DND-41 (cell line): ENCODE measurements around the gene FAM83F.

Source experiments
- ATAC-seq: fragments of 200-7000 bp; cut with Tn5 transposase; 3 replicates; pipeline ENCODE4 v1.9.1; 2021; ENCODE audit warnings: low read depth; ENCODE audit not compliant: insufficient read depth
- DNase-seq: peaks from one replicate; pipeline ENCODE4 v3.0.0-alpha.2; 2020
- H2AFZ ChIP-seq: 2 replicates; pipeline ENCODE4 v1.6.0; 2012; ENCODE audit warnings: low read depth, low read length
- H3K27ac ChIP-seq: 2 replicates; pipeline ENCODE4 v1.5.1; 2012; ENCODE audit warnings: low read length, inconsistent platforms
- H3K27me3 ChIP-seq: fragments of 200-600 bp; sonication (generic); 2 replicates; pipeline ENCODE4 v1.6.0; 2012; ENCODE audit warnings: low read length, mild to moderate bottlenecking, inconsistent platforms; ENCODE audit not compliant: insufficient read depth, poor library complexity
- H3K36me3 ChIP-seq: 2 replicates; pipeline ENCODE4 v1.5.1; 2012; ENCODE audit warnings: low read length, inconsistent platforms; ENCODE audit not compliant: insufficient read depth
- H3K4me1 ChIP-seq: 2 replicates; pipeline ENCODE4 v1.5.1; 2012; ENCODE audit warnings: mild to moderate bottlenecking, low read length; ENCODE audit not compliant: insufficient read depth
- H3K4me2 ChIP-seq: 2 replicates; pipeline ENCODE4 v1.6.0; 2012; ENCODE audit warnings: mild to moderate bottlenecking, moderate library complexity, low read length, inconsistent platforms; ENCODE audit not compliant: insufficient read depth
- H3K4me3 ChIP-seq, 2 experiments: fragments of 200-600 bp in 1 of 2; shearing (Covaris generic) in 1 of 2; 2 replicates each; pipeline ENCODE4 v1.5.1; 2012 to 2016; ENCODE audit warnings: inconsistent platforms in 2 of 2, low read length in 2 of 2, mild to moderate bottlenecking in 2 of 2, low read depth in 1 of 2, moderate library complexity in 1 of 2
- H3K79me2 ChIP-seq: 2 replicates; pipeline ENCODE4 v1.6.0; 2012; ENCODE audit warnings: low read length, inconsistent platforms; ENCODE audit not compliant: insufficient read depth
- H3K9ac ChIP-seq: 2 replicates; pipeline ENCODE4 v1.6.0; 2012; ENCODE audit warnings: low read depth, mild to moderate bottlenecking, inconsistent platforms, low read length, moderate library complexity
- H3K9me3 ChIP-seq: 2 replicates; pipeline ENCODE4 v1.5.1; 2012; ENCODE audit warnings: low read length, moderate library complexity, mild to moderate bottlenecking, inconsistent platforms; ENCODE audit not compliant: insufficient read depth, severe bottlenecking
- H4K20me1 ChIP-seq: 2 replicates; pipeline ENCODE4 v1.6.0; 2012; ENCODE audit warnings: low read length; ENCODE audit not compliant: insufficient read depth
- EZH2 ChIP-seq: IDR thresholded peaks from 3 replicates; pipeline ENCODE4 v1.6.1; 2012; ENCODE audit warnings: borderline replicate concordance, low read depth, mild to moderate bottlenecking, moderate library complexity, low read length, inconsistent platforms; ENCODE audit not compliant: severe bottlenecking
- TF ChIP-seq, protein P1 (sequence below): IDR thresholded peaks from 2 replicates; pipeline ENCODE4 v1.5.1; 2012; ENCODE audit warnings: borderline replicate concordance, low read length, moderate library complexity, mild to moderate bottlenecking; ENCODE audit not compliant: poor library complexity, severe bottlenecking; ENCODE audit errors: extremely low read depth

FAM83F gene

DNA sequence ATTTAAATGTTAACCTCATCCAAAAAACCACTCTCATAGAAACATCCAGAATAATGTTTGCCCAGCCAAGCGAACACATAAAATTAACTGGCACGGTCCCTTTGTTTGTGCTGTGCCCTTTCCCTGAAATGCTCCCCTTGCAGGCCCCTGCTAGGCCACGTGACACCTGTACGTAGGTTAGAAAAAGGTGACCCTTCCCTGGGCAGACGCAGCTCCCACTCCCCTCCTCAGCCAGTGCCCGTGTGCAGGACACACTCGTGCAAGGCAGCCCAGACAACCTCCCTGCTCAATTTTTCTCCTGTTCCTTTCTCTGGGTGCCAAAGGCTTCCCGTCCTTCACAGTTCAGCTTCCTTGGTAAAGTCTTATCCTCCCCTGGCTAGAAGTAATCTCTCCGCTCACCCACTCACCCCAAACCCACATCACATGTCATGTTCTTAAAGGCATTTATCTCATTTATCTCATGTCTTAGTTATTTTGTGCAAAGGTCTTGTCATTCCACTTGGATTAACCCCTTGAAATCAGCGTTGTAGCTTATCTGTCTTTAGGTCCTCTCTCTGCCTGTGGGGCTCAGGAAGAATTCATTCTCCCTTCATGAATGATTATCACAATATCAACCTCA lies 20.7 kb downstream of the FAM83F start:
- ATAC-seq, result no peak
- TF ChIP-seq, protein P1, sequence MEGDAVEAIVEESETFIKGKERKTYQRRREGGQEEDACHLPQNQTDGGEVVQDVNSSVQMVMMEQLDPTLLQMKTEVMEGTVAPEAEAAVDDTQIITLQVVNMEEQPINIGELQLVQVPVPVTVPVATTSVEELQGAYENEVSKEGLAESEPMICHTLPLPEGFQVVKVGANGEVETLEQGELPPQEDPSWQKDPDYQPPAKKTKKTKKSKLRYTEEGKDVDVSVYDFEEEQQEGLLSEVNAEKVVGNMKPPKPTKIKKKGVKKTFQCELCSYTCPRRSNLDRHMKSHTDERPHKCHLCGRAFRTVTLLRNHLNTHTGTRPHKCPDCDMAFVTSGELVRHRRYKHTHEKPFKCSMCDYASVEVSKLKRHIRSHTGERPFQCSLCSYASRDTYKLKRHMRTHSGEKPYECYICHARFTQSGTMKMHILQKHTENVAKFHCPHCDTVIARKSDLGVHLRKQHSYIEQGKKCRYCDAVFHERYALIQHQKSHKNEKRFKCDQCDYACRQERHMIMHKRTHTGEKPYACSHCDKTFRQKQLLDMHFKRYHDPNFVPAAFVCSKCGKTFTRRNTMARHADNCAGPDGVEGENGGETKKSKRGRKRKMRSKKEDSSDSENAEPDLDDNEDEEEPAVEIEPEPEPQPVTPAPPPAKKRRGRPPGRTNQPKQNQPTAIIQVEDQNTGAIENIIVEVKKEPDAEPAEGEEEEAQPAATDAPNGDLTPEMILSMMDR, result no peak
- TF ChIP-seq EZH2, result no peak
- Histone ChIP-seq H3K4me2 (no peak overlapping the region), H3K36me3 (no peaks in the 10 kb centered on the region), H2AFZ (no peak overlapping the region), H3K27me3 (no peaks in the 10 kb centered on the region), H3K9ac (no peak overlapping the region), H3K4me3 (no peak overlapping the region), H4K20me1 (no peaks in the 10 kb centered on the region), H3K27ac (no peak overlapping the region), H3K79me2 (no peaks in the 10 kb centered on the region), H3K9me3 (no peaks in the 10 kb centered on the region), H3K4me1 (no peaks in the 10 kb centered on the region)
- DNase-seq, result no peak

DNA sequence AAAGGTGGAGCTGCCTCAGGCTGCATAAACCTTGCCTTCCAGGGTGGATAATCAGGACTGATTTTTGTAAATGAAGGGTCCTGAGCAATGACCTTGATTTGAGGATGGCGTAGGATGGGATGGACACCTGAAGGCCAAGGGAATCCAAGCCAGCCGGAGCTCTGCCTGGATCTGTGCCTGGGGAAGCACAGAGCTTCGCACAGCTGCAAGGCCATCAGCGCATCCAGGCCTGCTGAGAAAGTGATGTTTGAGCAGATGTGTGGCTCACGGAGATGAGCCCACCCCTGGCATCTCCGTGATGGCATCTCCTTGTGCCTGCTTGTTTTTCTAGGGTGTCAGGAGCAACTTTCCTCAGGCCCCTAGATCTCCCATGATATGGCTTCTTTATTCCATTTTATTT lies 23.3 kb downstream of the FAM83F start:
- no peak overlapping the region for H3K9ac ChIP-seq
- no peak for DNase-seq
- H3K79me2 ChIP-seq, result no peaks in the 10 kb centered on the region
- no peak overlapping the region for H3K27ac ChIP-seq
- H4K20me1 ChIP-seq, result no peaks in the 10 kb centered on the region
- no peaks in the 10 kb centered on the region for H3K27me3 ChIP-seq
- no peak for ATAC-seq
- TF ChIP-seq, protein P1, result no peak
- no peak for TF ChIP-seq EZH2
- no peak overlapping the region; the same call in 1 of the 2 replicates for H2AFZ ChIP-seq
- no peaks in the 10 kb centered on the region for H3K4me1 ChIP-seq
- no peaks in the 10 kb centered on the region for H3K9me3 ChIP-seq
- no peak overlapping the region for H3K4me2 ChIP-seq
- H3K36me3 ChIP-seq, result no peaks in the 10 kb centered on the region
- H3K4me3 ChIP-seq, result no peak overlapping the region

DNA sequence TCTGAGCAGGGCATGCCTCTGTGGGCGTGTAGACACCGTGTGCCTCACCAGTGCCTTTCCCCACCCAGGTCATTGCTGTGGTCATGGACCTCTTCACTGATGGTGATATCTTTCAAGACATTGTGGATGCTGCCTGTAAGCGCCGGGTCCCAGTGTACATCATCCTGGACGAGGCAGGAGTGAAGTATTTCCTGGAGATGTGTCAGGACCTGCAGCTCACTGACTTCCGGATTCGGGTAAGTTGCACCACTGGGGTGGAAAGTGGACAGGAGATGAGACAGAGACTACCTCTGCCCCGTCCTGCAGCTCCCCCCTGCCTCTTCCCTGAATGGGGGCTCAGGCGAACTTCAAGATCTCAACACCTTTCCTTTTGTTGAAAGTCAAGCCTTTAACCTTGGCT lies 24.3 kb downstream of the FAM83F start:
- Histone ChIP-seq H2AFZ (no peak overlapping the region), H3K79me2 (no peaks in the 10 kb centered on the region), H4K20me1 (no peaks in the 10 kb centered on the region), H3K4me2 (no peak overlapping the region), H3K9ac (no peak overlapping the region), H3K27ac (no peak overlapping the region), H3K4me3 (no peak overlapping the region), H3K36me3 (no peaks in the 10 kb centered on the region), H3K9me3 (no peaks in the 10 kb centered on the region), H3K4me1 (0 out of 2 replicates have a peak, but pooled peaks cover under 1% of the 10 kb centered on the region), H3K27me3 (no peaks in the 10 kb centered on the region)
- ATAC-seq (no peak), DNase-seq (no peak)
- TF ChIP-seq EZH2, result no peak
- TF ChIP-seq, protein P1, result no peak

DNA sequence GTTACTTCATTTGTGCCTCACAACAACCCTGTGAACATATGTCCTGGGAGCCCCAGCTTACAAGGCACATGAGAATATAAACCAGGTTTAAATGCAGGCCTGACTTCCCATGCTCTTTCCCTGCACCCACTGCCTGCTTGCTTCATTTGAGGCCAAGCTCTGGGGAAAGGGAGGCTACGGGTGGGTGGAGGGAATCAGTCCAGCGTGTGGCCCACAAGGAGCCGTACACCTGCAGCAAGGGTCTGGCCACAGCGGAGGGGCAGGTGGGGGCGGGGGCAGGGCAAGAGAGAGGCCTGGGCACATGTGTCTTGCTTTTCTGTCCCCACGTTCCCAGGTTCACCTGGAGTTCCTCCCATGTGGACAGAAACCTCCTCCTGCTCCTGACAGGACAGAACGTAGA lies 26.2 kb downstream of the FAM83F start:
- DNase-seq, result no peak
- Histone ChIP-seq H3K9ac (no peak overlapping the region), H4K20me1 (no peaks in the 10 kb centered on the region), H3K4me1 (peaks cover 10% of the 10 kb centered on the region), H3K27ac (no peak overlapping the region), H3K36me3 (no peaks in the 10 kb centered on the region), H3K4me3 (no peak overlapping the region), H3K27me3 (no peaks in the 10 kb centered on the region), H3K79me2 (no peaks in the 10 kb centered on the region), H2AFZ (no peak overlapping the region), H3K9me3 (no peaks in the 10 kb centered on the region), H3K4me2 (no peak overlapping the region)
- ATAC-seq, result no peak
- TF ChIP-seq, protein P1, result no peak
